Liver (tissue), 9 donors: ENCODE data around the gene SORL1. TPM values are rescaled to one million over a fixed set of nuclear protein-coding genes. Genes with fewer than 3 reads are reported as not detected.

Experiments used
- DNase-seq: peaks from one replicate; pipeline ENCODE4 v3.0.0-alpha.2; 2017; ENCODE audit warnings: low spot score
- H3K27ac ChIP-seq, 2 donors: one replicate each; pipeline ENCODE4 v1.7.0; 2013; ENCODE audit warnings: inconsistent platforms in 2 of 2, low read length in 2 of 2, control low read depth in 1 of 2, low read depth in 1 of 2, mild to moderate bottlenecking in 1 of 2
- H3K27me3 ChIP-seq, 4 donors: one replicate each; pipeline versions ENCODE4 v1.6.1 to v1.7.0; 2013; ENCODE audit warnings: low read length in 3 of 4, inconsistent platforms in 1 of 4, mild to moderate bottlenecking in 1 of 4, moderate library complexity in 1 of 4; ENCODE audit not compliant: control insufficient read depth in 4 of 4, insufficient read depth in 4 of 4
- H3K36me3 ChIP-seq, 4 donors: one replicate each; pipeline versions ENCODE4 v1.6.1 to v1.7.0; 2013; ENCODE audit warnings: low read length in 3 of 4, mild to moderate bottlenecking in 3 of 4, low read depth in 1 of 4, moderate library complexity in 1 of 4; ENCODE audit not compliant: control insufficient read depth in 4 of 4, insufficient read depth in 3 of 4
- H3K4me1 ChIP-seq, 4 donors: one replicate each; pipeline versions ENCODE4 v1.6.1 to v1.7.0; 2013; ENCODE audit warnings: low read length in 3 of 4, mild to moderate bottlenecking in 3 of 4, moderate library complexity in 1 of 4; ENCODE audit not compliant: control insufficient read depth in 4 of 4, insufficient read depth in 4 of 4
- H3K4me3 ChIP-seq, 3 donors: one replicate each; pipeline versions ENCODE4 v1.6.1 to v1.7.0; 2013; ENCODE audit warnings: low read length in 3 of 3, control low read depth in 1 of 3, low read depth in 1 of 3, mild to moderate bottlenecking in 1 of 3
- H3K9ac ChIP-seq, 2 donors: one replicate each; pipeline ENCODE4 v1.7.0; 2013; ENCODE audit warnings: low read length in 2 of 2, mild to moderate bottlenecking in 2 of 2, moderate library complexity in 2 of 2, control low read depth in 1 of 2, low read depth in 1 of 2
- H3K9me3 ChIP-seq, 4 donors: one replicate each; pipeline versions ENCODE4 v1.6.1 to v1.7.0; 2013; ENCODE audit warnings: low read length in 3 of 4; ENCODE audit not compliant: control insufficient read depth in 4 of 4
- ATF3 ChIP-seq: IDR thresholded peaks from 2 replicates; pipeline ENCODE4 v1.6.1; 2016; ENCODE audit warnings: antibody characterized with exemption
- CTCF ChIP-seq: fragments of 150-350 bp; IDR thresholded peaks from 2 replicates; pipeline ENCODE4 v1.5.1; 2017; ENCODE audit warnings: improper control_type of control experiment, low read depth, low read length; ENCODE audit not compliant: missing input control
- EGR1 ChIP-seq, 2 donors: IDR thresholded peaks; 2 replicates each; pipeline ENCODE4 v1.6.1; 2016 to 2018; ENCODE audit warnings: antibody characterized with exemption in 2 of 2, low read depth in 2 of 2
- FOXA1 ChIP-seq: IDR thresholded peaks from 2 replicates; pipeline ENCODE4 v1.6.1; 2016; ENCODE audit warnings: antibody characterized with exemption
- FOXA2 ChIP-seq: IDR thresholded peaks from 2 replicates; pipeline ENCODE4 v1.6.1; 2016; ENCODE audit warnings: antibody characterized with exemption
- GABPA ChIP-seq, 2 donors: IDR thresholded peaks in 1 of 2; conservative IDR thresholded peaks in 1 of 2; 2 replicates each; pipeline ENCODE4 v1.6.1; 2016; ENCODE audit warnings: antibody characterized with exemption in 2 of 2, mild to moderate bottlenecking in 1 of 2, moderate library complexity in 1 of 2
- HNF4A ChIP-seq, 2 donors: conservative IDR thresholded peaks; 2 replicates each; pipeline ENCODE4 v1.6.1; 2016; ENCODE audit warnings: antibody characterized with exemption in 2 of 2, mild to moderate bottlenecking in 2 of 2
- HNF4G ChIP-seq: IDR thresholded peaks from 2 replicates; pipeline ENCODE4 v1.6.1; 2016; ENCODE audit warnings: antibody characterized with exemption
- NR2F2 ChIP-seq: IDR thresholded peaks from 2 replicates; pipeline ENCODE4 v1.6.1; 2016; ENCODE audit warnings: antibody characterized with exemption
- RAD21 ChIP-seq, 2 donors: IDR thresholded peaks; 2 replicates each; pipeline ENCODE4 v1.6.1; 2016; ENCODE audit warnings: antibody characterized with exemption in 2 of 2, mild to moderate bottlenecking in 2 of 2
- RXRA ChIP-seq, 2 donors: IDR thresholded peaks; 2 replicates each; pipeline ENCODE4 v1.6.1; 2017 to 2018; ENCODE audit warnings: antibody characterized with exemption in 2 of 2, mild to moderate bottlenecking in 1 of 2
- TAF1 ChIP-seq: conservative IDR thresholded peaks from 2 replicates; pipeline ENCODE4 v1.6.1; 2016; ENCODE audit warnings: antibody characterized with exemption, mild to moderate bottlenecking
- YY1 ChIP-seq: IDR thresholded peaks from 2 replicates; pipeline ENCODE4 v1.6.1; 2016; ENCODE audit warnings: antibody characterized with exemption, mild to moderate bottlenecking
- WGBS: extraction: QIAGEN DNeasy Blood & Tissue Kit; methylation state at CpG from one replicate; pipeline ENCODE4 v1.1.7; 2013; 5-methylcytosine and 5-hydroxymethylcytosine counted together
- polyA plus RNA-seq, 2 donors: library from polyadenylated mRNA; stranded (reverse) in 1 of 2; unstranded in 1 of 2; fragments of 200-250 nt in 1 of 2; fragments of >200 nt in 1 of 2; fragmentation: Nextera tagmentation in 1 of 2; extraction: Ambion mirVana in 1 of 2; gene quantifications; one replicate each; pipeline versions ENCODE4 v1.2.1 to v1.2.3, GENCODE V29; 2013 to 2015
- total RNA-seq, 2 donors: library from RNA; depleted of rRNA; stranded (reverse); fragments of >200 nt; gene quantifications; one replicate each; pipeline ENCODE4 v1.2.3, GENCODE V29; 2014
- TF ChIP-seq, protein P1 (sequence below): IDR thresholded peaks from 2 replicates; pipeline ENCODE4 v1.6.1; 2016; ENCODE audit warnings: antibody characterized with exemption
- TF ChIP-seq, protein P2 (sequence below): IDR thresholded peaks from 2 replicates; pipeline ENCODE4 v1.6.1; 2016; ENCODE audit warnings: antibody characterized with exemption, mild to moderate bottlenecking
- donor health status: healthy.
- donor health status: healthy.
- donor health status: healthy.
- donor health status: healthy.
- donor health status: healthy.

Gene SORL1
- total and polyA plus RNA-seq, 4 donors, result 14.6 to 124 (median 25.4) TPM

DNA sequence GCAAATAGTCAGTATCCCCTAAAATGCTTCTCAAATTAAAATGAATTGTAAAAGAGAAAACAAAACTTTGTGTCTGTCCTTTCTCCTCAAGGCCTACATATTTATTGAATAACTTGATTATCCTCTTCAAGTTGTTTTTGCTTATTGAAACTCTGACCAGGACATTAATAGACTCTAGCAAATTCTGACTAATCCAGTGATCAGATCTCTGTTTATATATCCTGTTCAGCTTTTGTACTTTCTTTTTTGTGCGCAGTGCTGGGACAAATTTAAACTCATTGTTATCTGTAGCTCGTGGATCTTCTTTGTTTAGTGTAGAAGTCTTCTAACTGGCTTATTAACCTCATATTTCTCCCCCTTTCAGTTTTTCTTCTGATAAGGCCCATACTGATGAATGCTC lies 140.6 kb downstream of the SORL1 start:
- no peak for DNase-seq
- Histone ChIP-seq H3K36me3 (peaks cover 0 to 76% (median 68%) of the 10 kb centered on the region in 4 donors), H3K9me3 (no peaks in the 10 kb centered on the region), H3K4me1 (peaks cover 3 to 50% (median 15%) of the 10 kb centered on the region in 4 donors), H3K4me3 (no peak overlapping the region), H3K27me3 (no peaks in the 10 kb centered on the region), H3K27ac (peak overlapping the region; percentile 39 to 60), H3K9ac (peak overlapping the region in 1 of 2 donors; percentile 67)
- TF ChIP-seq YY1, result no peak
- no peak for TF ChIP-seq HNF4G
- TF ChIP-seq RXRA (IDR thresholded peaks at IDR 0.05), result no peak
- no peak for TF ChIP-seq TAF1
- TF ChIP-seq, protein P1, sequence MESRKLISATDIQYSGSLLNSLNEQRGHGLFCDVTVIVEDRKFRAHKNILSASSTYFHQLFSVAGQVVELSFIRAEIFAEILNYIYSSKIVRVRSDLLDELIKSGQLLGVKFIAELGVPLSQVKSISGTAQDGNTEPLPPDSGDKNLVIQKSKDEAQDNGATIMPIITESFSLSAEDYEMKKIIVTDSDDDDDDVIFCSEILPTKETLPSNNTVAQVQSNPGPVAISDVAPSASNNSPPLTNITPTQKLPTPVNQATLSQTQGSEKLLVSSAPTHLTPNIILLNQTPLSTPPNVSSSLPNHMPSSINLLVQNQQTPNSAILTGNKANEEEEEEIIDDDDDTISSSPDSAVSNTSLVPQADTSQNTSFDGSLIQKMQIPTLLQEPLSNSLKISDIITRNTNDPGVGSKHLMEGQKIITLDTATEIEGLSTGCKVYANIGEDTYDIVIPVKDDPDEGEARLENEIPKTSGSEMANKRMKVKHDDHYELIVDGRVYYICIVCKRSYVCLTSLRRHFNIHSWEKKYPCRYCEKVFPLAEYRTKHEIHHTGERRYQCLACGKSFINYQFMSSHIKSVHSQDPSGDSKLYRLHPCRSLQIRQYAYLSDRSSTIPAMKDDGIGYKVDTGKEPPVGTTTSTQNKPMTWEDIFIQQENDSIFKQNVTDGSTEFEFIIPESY, result no peak
- TF ChIP-seq FOXA2, result no peak
- TF ChIP-seq, protein P2, sequence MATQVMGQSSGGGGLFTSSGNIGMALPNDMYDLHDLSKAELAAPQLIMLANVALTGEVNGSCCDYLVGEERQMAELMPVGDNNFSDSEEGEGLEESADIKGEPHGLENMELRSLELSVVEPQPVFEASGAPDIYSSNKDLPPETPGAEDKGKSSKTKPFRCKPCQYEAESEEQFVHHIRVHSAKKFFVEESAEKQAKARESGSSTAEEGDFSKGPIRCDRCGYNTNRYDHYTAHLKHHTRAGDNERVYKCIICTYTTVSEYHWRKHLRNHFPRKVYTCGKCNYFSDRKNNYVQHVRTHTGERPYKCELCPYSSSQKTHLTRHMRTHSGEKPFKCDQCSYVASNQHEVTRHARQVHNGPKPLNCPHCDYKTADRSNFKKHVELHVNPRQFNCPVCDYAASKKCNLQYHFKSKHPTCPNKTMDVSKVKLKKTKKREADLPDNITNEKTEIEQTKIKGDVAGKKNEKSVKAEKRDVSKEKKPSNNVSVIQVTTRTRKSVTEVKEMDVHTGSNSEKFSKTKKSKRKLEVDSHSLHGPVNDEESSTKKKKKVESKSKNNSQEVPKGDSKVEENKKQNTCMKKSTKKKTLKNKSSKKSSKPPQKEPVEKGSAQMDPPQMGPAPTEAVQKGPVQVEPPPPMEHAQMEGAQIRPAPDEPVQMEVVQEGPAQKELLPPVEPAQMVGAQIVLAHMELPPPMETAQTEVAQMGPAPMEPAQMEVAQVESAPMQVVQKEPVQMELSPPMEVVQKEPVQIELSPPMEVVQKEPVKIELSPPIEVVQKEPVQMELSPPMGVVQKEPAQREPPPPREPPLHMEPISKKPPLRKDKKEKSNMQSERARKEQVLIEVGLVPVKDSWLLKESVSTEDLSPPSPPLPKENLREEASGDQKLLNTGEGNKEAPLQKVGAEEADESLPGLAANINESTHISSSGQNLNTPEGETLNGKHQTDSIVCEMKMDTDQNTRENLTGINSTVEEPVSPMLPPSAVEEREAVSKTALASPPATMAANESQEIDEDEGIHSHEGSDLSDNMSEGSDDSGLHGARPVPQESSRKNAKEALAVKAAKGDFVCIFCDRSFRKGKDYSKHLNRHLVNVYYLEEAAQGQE, result no peak
- TF ChIP-seq NR2F2, result no peak
- no peak for TF ChIP-seq ATF3
- TF ChIP-seq HNF4A (conservative IDR thresholded peaks at IDR 0.05), result no peak
- no peak for TF ChIP-seq FOXA1
- WGBS, result 42% methylated on average over 2 of the region's 2 CpGs

- Histone ChIP-seq H3K27ac (peak overlapping the region; percentile 33 to 45), H3K4me1 (peaks cover 0 to 33% (median 14%) of the 10 kb centered on the region in 4 donors), H3K4me3 (no peak overlapping the region), H3K36me3 (peaks cover 0 to 85% (median 73%) of the 10 kb centered on the region in 4 donors), H3K9ac (no peak overlapping the region), H3K9me3 (no peaks in the 10 kb centered on the region), H3K27me3 (no peaks in the 10 kb centered on the region)
- TF ChIP-seq EGR1 (IDR thresholded peaks at IDR 0.05; ENCODE audit: low read depth in 2 of 2) (no peak), GABPA (IDR thresholded peaks at IDR 0.05 in 1 of 2, conservative IDR thresholded peaks at IDR 0.05 in 1 of 2) (no peak), RAD21 (IDR thresholded peaks at IDR 0.05) (no peak), FOXA2 (no peak), TAF1 (no peak), CTCF (no peak), HNF4A (conservative IDR thresholded peaks at IDR 0.05) (peak in 1 of 2 donors; percentile 22), HNF4G (no peak), RXRA (IDR thresholded peaks at IDR 0.05) (peak in 1 of 2 donors; percentile 38), ATF3 (no peak), FOXA1 (no peak)
- TF ChIP-seq, protein P1, result no peak
- TF ChIP-seq, protein P2, result no peak
- WGBS, result 66% methylated on average over 15 of the region's 15 CpGs
- DNase-seq, result no peak
Measured at GRCh38 chr11:121595717-121596161, 143.6 kb downstream of the SORL1 start.
